A673 (cell line): Measurements from ENCODE around the gene RNF44.

Experiments
- EZH2 ChIP-seq: fragments of 200-600 bp; sonication (generic); IDR thresholded peaks from 2 replicates; pipeline ENCODE4 v1.6.1; 2017; ENCODE audit warnings: borderline replicate concordance, low read depth, mild to moderate bottlenecking, mixed read lengths, antibody characterized with exemption, low read length; ENCODE audit not compliant: poor library complexity, severe bottlenecking
- TF ChIP-seq, protein P1 (sequence below): fragments of 300-800, 200-600 bp; sonication (generic); conservative IDR thresholded peaks from 2 replicates; pipeline ENCODE4 v1.5.1; 2017; ENCODE audit warnings: low read depth, mild to moderate bottlenecking, antibody characterized with exemption, low read length, moderate library complexity, mixed read lengths

DNA sequence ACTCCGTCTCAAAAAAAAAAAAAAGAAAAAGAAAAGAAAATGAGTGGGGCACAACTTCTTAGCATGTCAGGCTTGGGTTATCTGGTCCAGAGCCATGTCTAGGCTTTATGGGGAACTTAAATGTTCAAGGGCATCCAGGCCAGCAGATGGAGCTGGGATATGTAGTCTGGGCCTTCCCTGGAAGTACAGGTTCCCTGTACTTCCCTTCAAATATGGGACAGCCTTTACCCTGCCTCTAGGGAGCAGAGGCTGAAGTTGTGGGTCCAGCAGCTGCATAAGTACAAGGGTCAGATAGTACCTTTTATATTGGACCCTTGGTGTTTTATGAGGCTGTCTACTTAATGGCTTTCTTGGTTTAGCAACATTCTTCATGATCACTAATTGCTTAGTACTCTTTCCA lies 46.9 kb downstream of the RNF44 start:
- no peak for TF ChIP-seq EZH2
- TF ChIP-seq, protein P1, sequence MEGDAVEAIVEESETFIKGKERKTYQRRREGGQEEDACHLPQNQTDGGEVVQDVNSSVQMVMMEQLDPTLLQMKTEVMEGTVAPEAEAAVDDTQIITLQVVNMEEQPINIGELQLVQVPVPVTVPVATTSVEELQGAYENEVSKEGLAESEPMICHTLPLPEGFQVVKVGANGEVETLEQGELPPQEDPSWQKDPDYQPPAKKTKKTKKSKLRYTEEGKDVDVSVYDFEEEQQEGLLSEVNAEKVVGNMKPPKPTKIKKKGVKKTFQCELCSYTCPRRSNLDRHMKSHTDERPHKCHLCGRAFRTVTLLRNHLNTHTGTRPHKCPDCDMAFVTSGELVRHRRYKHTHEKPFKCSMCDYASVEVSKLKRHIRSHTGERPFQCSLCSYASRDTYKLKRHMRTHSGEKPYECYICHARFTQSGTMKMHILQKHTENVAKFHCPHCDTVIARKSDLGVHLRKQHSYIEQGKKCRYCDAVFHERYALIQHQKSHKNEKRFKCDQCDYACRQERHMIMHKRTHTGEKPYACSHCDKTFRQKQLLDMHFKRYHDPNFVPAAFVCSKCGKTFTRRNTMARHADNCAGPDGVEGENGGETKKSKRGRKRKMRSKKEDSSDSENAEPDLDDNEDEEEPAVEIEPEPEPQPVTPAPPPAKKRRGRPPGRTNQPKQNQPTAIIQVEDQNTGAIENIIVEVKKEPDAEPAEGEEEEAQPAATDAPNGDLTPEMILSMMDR: no peak
